Loucy (cell line): ENCODE measurements around the gene KCNT2.

ENCODE experiments used
- EZH2phosphoT487 ChIP-seq: fragments of 200-600 bp; IDR thresholded peaks from 2 replicates; pipeline ENCODE4 v1.6.1; 2018; ENCODE audit warnings: antibody characterized with exemption, mild to moderate bottlenecking, moderate library complexity, borderline replicate concordance
- TF ChIP-seq, protein P1 (sequence below): fragments of 200-600 bp; sonication (generic); conservative IDR thresholded peaks from 2 replicates; pipeline ENCODE4 v1.5.1; 2014; ENCODE audit warnings: mild to moderate bottlenecking, antibody characterized with exemption, low read length

DNA sequence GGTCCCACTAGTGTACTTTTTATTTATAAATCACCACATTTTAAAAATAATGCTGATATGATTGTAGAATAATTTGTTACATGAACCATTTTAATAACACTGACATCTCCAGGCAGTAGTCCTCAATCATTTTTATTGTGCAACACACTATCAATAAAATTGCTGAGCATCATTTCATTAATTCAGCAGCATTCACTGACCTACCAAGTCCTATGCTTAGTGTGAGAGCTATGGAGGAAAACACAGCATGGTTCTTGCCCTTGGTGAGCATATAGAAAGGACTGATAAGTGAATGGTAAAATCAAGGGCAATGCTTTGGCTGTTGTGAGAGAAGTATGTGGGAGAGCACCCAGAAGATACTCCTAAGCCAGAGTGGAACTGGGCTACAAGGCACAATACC lies 119.7 kb downstream of the KCNT2 start:
- TF ChIP-seq, protein P1, sequence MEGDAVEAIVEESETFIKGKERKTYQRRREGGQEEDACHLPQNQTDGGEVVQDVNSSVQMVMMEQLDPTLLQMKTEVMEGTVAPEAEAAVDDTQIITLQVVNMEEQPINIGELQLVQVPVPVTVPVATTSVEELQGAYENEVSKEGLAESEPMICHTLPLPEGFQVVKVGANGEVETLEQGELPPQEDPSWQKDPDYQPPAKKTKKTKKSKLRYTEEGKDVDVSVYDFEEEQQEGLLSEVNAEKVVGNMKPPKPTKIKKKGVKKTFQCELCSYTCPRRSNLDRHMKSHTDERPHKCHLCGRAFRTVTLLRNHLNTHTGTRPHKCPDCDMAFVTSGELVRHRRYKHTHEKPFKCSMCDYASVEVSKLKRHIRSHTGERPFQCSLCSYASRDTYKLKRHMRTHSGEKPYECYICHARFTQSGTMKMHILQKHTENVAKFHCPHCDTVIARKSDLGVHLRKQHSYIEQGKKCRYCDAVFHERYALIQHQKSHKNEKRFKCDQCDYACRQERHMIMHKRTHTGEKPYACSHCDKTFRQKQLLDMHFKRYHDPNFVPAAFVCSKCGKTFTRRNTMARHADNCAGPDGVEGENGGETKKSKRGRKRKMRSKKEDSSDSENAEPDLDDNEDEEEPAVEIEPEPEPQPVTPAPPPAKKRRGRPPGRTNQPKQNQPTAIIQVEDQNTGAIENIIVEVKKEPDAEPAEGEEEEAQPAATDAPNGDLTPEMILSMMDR: no peak
- no peak for TF ChIP-seq EZH2phosphoT487
